GM12878 (cell line): ENCODE measurements around the gene MGLL. TPM values are rescaled to one million over a fixed set of nuclear protein-coding genes. Genes with fewer than 3 reads are reported as not detected.

Experiments
- ATAC-seq: fragments of 200-7000 bp; cut with Tn5 transposase; 3 replicates; pipeline ENCODE4 v1.9.1; 2020; ENCODE audit warnings: mild to moderate bottlenecking, moderate library complexity
- BruUV-seq: library from RNA; stranded (reverse); fragments of 400-500 nt; replicated peaks from 2 replicates; lab custom pipeline; 2021; lab: Mats Ljungman, UMichigan
- CTCF ChIA-PET: fragments of 300-600 bp; sonication (Branson Sonifier 250); formaldehyde crosslinking; extraction: SDS; loops from one replicate; lab custom pipeline; 2021; ENCODE audit warnings: inconsistent platforms; lab: Yijun Ruan, JAX
- POLR2A ChIA-PET: fragments of 350-600 bp; formaldehyde crosslinking; extraction: SDS; loops from one replicate; lab custom pipeline; 2021; ENCODE audit warnings: inconsistent platforms; lab: Charles Lee
- RAD21 ChIA-PET: fragments of 300-600 bp; sonication (Branson Sonifier 250); formaldehyde crosslinking; loops from one replicate; lab custom pipeline; 2023; ENCODE audit warnings: antibody characterized with exemption; ENCODE audit not compliant: unreplicated experiment; lab: Charles Lee
- SMC1A ChIA-PET: fragments of 300-600 bp; sonication (Branson Sonifier 250); formaldehyde crosslinking; loops from one replicate; lab custom pipeline; 2023; ENCODE audit not compliant: unreplicated experiment, uncharacterized antibody; lab: Charles Lee
- DNase-seq: peaks from one replicate; pipeline ENCODE4 v3.0.0-alpha.2; 2011; ENCODE audit warnings: low read depth, low spot score
- FAIRE-seq: peaks from 3 replicates; lab custom pipeline; 2011; peaks lifted over from hg19 to GRCh38; lab: Jason Lieb, UNC
- H2AFZ ChIP-seq: 2 replicates; pipeline ENCODE4 v1.6.0; 2011; ENCODE audit warnings: low read depth, low read length, control low read depth; ENCODE audit not compliant: control insufficient read depth
- H3K27ac ChIP-seq: 2 replicates; pipeline ENCODE4 v1.5.1; 2011; ENCODE audit warnings: control low read depth; ENCODE audit not compliant: control insufficient read depth, insufficient read depth
- H3K27me3 ChIP-seq, 2 experiments: replicated peaks in 1 of 2; 2 replicates each; pipeline versions ENCODE4 v1.6.0 to v1.6.1; 2011; ENCODE audit warnings: low read length in 1 of 2; ENCODE audit not compliant: control insufficient read depth in 2 of 2, insufficient read depth in 2 of 2
- H3K36me3 ChIP-seq, 2 experiments: 2 replicates each; pipeline ENCODE4 v1.5.1; 2011; ENCODE audit warnings: low read length in 1 of 2; ENCODE audit not compliant: control insufficient read depth in 2 of 2, insufficient read depth in 2 of 2
- H3K4me1 ChIP-seq: 2 replicates; pipeline ENCODE4 v1.6.1; 2011; ENCODE audit warnings: mild to moderate bottlenecking, low read length, moderate library complexity, mixed read lengths; ENCODE audit not compliant: control insufficient read depth, insufficient read depth
- H3K4me2 ChIP-seq: 2 replicates; pipeline ENCODE4 v1.6.0; 2011; ENCODE audit warnings: control low read depth; ENCODE audit not compliant: control insufficient read depth, insufficient read depth
- H3K4me3 ChIP-seq: fragments of 200-600 bp; sonication (generic); 2 replicates; pipeline ENCODE4 v1.5.1; 2016
- H3K79me2 ChIP-seq: 2 replicates; pipeline ENCODE4 v1.6.0; 2011; ENCODE audit warnings: low read length; ENCODE audit not compliant: control insufficient read depth, insufficient read depth
- H3K9ac ChIP-seq: 2 replicates; pipeline ENCODE4 v1.8.0; 2011; ENCODE audit warnings: low read length, control low read depth, mixed read lengths; ENCODE audit not compliant: control insufficient read depth, insufficient read depth
- H3K9me3 ChIP-seq: replicated peaks from 3 replicates; pipeline ENCODE4 v1.5.1; 2011; ENCODE audit warnings: mild to moderate bottlenecking, low read length; ENCODE audit not compliant: control insufficient read depth, insufficient read depth
- H4K20me1 ChIP-seq: 2 replicates; pipeline ENCODE4 v1.6.0; 2011; ENCODE audit not compliant: control insufficient read depth, insufficient read depth
- BMI1 ChIP-seq: fragments of 450-650 bp; IDR thresholded peaks from 2 replicates; pipeline ENCODE4 v1.6.1; 2016; ENCODE audit warnings: mild to moderate bottlenecking, moderate library complexity, borderline replicate concordance
- KAT2A ChIP-seq: conservative IDR thresholded peaks from 2 replicates; pipeline ENCODE4 v1.6.1; 2011; ENCODE audit warnings: low read depth, low read length; ENCODE audit not compliant: control insufficient read depth
- POLR2AphosphoS5 ChIP-seq: IDR thresholded peaks from 2 replicates; pipeline ENCODE4 v1.6.1; 2011; ENCODE audit warnings: mild to moderate bottlenecking, low read length, inconsistent platforms
- RELA ChIP-seq: fragments of 450-650 bp; IDR thresholded peaks from 2 replicates; pipeline ENCODE4 v1.8.0; 2014; ENCODE audit warnings: borderline replicate concordance; ENCODE audit not compliant: partially characterized antibody
- RFX5 ChIP-seq: IDR thresholded peaks from 2 replicates; pipeline ENCODE4 v1.6.1; 2011; ENCODE audit warnings: low read depth, low read length, improper control_type of control experiment
- TARDBP ChIP-seq: IDR thresholded peaks from 2 replicates; pipeline ENCODE4 v1.6.1; 2016; ENCODE audit warnings: borderline replicate concordance
- ZNF622 ChIP-seq: fragments of 450-650 bp; IDR thresholded peaks from 2 replicates; pipeline ENCODE4 v1.6.1; 2017; ENCODE audit warnings: mild to moderate bottlenecking, inconsistent platforms
- WGBS: methylation state at CpG from one replicate; pipeline ENCODE4 v1.1.6; 2016; ENCODE audit warnings: low lambda C conversion rate; ENCODE audit not compliant: insufficient replicate concordance, insufficient coverage; ENCODE audit errors: missing lambda C conversion rate; 5-methylcytosine and 5-hydroxymethylcytosine counted together
- in situ Hi-C: fragments of 300-500 bp; cut with MboI; formaldehyde crosslinking; loops from 9 replicates; pipeline ENCODE4 v1.14.3; 2018; ENCODE audit warnings: mixed read lengths
- intact Hi-C: fragments of 100-400 bp; cut with micrococcal nuclease; formaldehyde crosslinking; loops from one replicate; pipeline ENCODE4 v1.14.2; 2022; ENCODE audit not compliant: unreplicated experiment
- polyA plus RNA-seq, 11 experiments: library from polyadenylated mRNA; depleted of rRNA in 4 of 11; unstranded in 6 of 11; stranded (reverse) in 5 of 11; fragments of >200 nt; fragmentation: Nextera tagmentation in 4 of 11; fragmentation: Illumina TruSeq in 1 of 11; extraction: Ambion mirVana in 4 of 11; extraction: Trizol in 1 of 11; gene quantifications; 1 replicate in 1 of 11; 2 replicates in 10 of 11; pipeline versions ENCODE4 v1.2.1 to v1.2.3, GENCODE V29; 2011 to 2016; ENCODE audit warnings: inconsistent platforms in 2 of 11, missing spikeins in 2 of 11, low read depth in 1 of 11
- total RNA-seq, 4 experiments: library from RNA; depleted of rRNA in 3 of 4; stranded (reverse); fragments of >200 nt in 3 of 4; fragmentation: Illumina TruSeq in 1 of 4; extraction: Trizol in 1 of 4; gene quantifications; 2 replicates each; pipeline versions ENCODE4 v1.2.1 to v1.2.3, GENCODE V29; 2013 to 2021
- TF ChIP-seq, protein P1 (sequence below): IDR thresholded peaks from 2 replicates; pipeline ENCODE4 v1.6.1; 2011; ENCODE audit warnings: low read depth, low read length, improper control_type of control experiment, borderline replicate concordance
- TF ChIP-seq, protein P2 (sequence below), 3 experiments: IDR thresholded peaks in 2 of 3; conservative IDR thresholded peaks in 1 of 3; 2 replicates each; pipeline ENCODE4 v1.5.1; 2011; ENCODE audit warnings: low read depth in 3 of 3, low read length in 3 of 3, mild to moderate bottlenecking in 3 of 3, control low read depth in 2 of 3, moderate library complexity in 2 of 3, inconsistent platforms in 1 of 3, mixed read lengths in 1 of 3; ENCODE audit not compliant: control insufficient read depth in 2 of 3, insufficient read depth in 1 of 3; ENCODE audit errors: extremely low read depth in 1 of 3

The MGLL gene
- total and polyA plus RNA-seq, 10 of the 15 experiments (the other 5 are each of a cell fraction or from before 2014, with no cell fraction given), result 44.9 to 177 (median 72.9) TPM

DNA sequence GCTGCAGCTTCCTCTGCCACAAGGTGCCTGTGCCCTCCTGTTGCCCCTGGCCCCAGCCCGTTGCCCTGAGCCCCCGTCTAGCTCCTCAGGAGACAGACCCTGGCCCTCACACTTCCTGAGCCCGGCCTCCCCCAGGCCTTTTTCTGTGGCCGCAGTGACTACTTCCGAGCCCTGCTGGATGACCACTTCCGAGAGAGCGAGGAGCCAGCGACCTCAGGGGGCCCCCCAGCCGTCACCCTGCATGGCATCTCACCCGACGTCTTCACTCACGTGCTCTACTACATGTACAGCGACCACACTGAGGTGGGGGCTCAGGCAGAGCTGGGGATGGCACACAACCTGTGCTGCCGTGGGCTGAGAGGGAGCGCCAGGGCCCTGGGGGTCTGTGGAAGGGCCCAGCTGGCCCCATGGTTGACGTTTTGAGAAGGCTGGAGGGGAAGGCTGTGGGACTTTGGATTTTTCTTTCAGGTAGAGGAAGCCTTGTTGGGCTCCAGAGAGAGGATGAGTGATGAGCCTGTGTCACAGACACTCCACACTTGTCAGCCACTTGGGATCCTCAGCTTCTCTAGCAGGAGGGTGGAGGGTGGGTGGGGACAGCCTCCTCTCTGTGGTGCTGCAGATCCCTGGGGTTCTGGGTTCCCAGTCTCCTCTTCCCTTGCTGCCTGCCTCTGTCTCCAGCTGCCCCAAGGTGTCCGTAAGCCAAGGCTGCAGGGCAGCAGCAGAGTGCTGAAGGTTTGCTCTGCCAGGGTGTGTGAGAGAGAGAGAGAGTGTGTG is 144.6 kb downstream of the MGLL start:
- FAIRE-seq, result no peak
- Histone ChIP-seq H2AFZ (no peak overlapping the region), H3K4me2 (no peak overlapping the region), H3K9me3 (no peaks in the 10 kb centered on the region), H3K27me3 (no peaks in the 10 kb centered on the region), H4K20me1 (no peaks in the 10 kb centered on the region), H3K9ac (no peak overlapping the region), H3K27ac (no peak overlapping the region), H3K4me3 (no peak overlapping the region), H3K4me1 (peaks cover 33% of the 10 kb centered on the region)
- intact Hi-C loops (no loop called here), in situ Hi-C loops (no loop called here)
- WGBS, result 79% methylated on average over 13 of the region's 17 CpGs
- ChIA-PET SMC1A (no interaction called here), RAD21 (no interaction called here)
- no TSS peak for BruUV-seq
- TF ChIP-seq KAT2A, result no peak
- TF ChIP-seq TARDBP, result no peak
- no peak for TF ChIP-seq RFX5
- TF ChIP-seq, protein P1, sequence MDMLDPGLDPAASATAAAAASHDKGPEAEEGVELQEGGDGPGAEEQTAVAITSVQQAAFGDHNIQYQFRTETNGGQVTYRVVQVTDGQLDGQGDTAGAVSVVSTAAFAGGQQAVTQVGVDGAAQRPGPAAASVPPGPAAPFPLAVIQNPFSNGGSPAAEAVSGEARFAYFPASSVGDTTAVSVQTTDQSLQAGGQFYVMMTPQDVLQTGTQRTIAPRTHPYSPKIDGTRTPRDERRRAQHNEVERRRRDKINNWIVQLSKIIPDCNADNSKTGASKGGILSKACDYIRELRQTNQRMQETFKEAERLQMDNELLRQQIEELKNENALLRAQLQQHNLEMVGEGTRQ, result no peak
- TF ChIP-seq BMI1, result no peak
- no peak for TF ChIP-seq POLR2AphosphoS5
- TF ChIP-seq ZNF622, result no peak
- no peak for TF ChIP-seq RELA
- TF ChIP-seq, protein P2, sequence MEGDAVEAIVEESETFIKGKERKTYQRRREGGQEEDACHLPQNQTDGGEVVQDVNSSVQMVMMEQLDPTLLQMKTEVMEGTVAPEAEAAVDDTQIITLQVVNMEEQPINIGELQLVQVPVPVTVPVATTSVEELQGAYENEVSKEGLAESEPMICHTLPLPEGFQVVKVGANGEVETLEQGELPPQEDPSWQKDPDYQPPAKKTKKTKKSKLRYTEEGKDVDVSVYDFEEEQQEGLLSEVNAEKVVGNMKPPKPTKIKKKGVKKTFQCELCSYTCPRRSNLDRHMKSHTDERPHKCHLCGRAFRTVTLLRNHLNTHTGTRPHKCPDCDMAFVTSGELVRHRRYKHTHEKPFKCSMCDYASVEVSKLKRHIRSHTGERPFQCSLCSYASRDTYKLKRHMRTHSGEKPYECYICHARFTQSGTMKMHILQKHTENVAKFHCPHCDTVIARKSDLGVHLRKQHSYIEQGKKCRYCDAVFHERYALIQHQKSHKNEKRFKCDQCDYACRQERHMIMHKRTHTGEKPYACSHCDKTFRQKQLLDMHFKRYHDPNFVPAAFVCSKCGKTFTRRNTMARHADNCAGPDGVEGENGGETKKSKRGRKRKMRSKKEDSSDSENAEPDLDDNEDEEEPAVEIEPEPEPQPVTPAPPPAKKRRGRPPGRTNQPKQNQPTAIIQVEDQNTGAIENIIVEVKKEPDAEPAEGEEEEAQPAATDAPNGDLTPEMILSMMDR (IDR thresholded peaks at IDR 0.05 in 2 of 3, conservative IDR thresholded peaks at IDR 0.05 in 1 of 3; ENCODE audit: control insufficient read depth in 2 of 3, extremely low read depth in 1 of 3, insufficient read depth in 1 of 3, low read depth in 3 of 3, low read length in 3 of 3), result no peak
- TF ChIP-seq, all 136 proteins: peak for 0
- ChIA-PET CTCF (no interaction called here), POLR2A (interaction anchor here (0.5 kb wide), 1 partner anchor 956 kb away, joined by 4 read pairs; no protein-coding TSS in a partner anchor)
- Histone ChIP-seq H3K79me2 (no peaks in the 10 kb centered on the region), H3K36me3 (no peaks in the 10 kb centered on the region)
- DNase-seq, result no peak
- no peak for ATAC-seq
